HG02642 (cell line): ENCODE measurements around the gene SHROOM3.

ENCODE experiments used
- ATAC-seq: cut with Tn5 transposase; IDR thresholded peaks from one replicate; pipeline ENCODE4 v1.9.1; 2021; ENCODE audit warnings: mild to moderate bottlenecking; ENCODE audit not compliant: unreplicated experiment, poor library complexity

Gene SHROOM3

DNA sequence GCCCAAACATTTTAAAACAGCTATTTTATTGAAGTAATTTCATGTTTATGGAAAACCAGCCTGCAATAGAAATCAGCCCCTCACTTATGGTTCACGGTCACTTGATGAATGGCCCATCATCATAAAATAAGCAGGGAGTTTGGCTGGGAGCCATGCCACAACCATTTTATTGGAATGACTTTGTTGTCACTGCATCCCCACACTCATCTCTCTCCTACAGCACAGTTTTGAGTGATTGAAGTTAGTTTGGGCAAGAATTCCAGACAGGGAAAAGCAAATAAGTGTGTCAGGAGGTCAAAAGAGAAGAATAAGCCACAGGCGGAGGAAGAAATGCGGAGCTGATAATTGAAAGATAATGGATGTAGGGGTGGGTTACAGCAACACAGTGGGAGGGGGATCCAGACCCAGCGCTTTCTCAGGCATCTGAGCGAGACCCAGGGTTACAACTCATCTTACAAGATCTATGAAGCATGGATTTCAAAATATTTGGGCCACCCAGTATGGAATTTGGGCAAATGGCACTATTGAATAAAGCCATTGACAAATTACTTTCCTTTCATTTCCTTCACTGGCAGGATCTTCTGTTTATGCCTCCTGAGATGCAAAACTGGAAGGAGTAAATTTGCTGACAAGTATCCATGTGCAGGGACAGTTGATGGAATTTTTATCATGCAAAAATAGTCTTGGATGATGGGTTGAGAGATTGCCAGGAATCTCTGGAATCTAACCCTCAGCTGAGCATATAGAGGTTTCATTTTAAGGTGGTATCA lies 100.8 kb downstream of the SHROOM3 start:
- no peak for ATAC-seq

DNA sequence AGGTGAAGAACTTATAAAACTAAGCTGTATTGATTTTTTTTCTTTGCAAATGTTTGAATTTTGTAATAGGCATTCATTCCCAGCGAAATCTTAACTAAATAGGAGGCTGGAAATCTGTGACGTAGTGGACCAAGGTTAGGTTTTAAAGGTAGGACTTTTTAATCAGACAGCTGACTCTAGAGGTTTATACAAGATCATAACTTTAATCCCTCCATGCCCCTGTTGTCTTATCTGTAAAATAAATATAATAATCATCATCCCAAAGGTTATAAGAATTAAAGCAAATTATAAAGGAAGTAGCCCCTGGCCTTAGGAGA lies 101.3 kb downstream of the SHROOM3 start:
- ATAC-seq: no peak

DNA sequence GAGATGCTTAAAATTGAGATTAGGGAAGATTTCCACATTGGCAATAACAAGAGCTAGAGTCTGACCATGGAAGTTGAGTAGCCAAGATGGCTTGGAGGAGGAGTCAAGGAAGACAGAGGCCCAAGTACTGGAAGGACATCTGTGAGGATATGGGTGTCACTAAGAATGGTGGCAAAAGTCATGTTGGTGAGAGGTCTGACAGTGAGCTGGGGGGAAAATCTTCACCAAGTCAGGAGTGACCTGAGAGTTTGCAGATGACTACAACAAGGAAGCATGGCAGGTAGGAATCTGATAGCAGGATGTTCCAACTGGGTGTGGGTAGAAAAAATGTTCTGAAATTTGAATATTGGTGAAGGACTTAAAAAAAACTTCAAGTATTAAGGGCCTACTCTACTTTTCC lies 103.3 kb downstream of the SHROOM3 start:
- no peak for ATAC-seq

DNA sequence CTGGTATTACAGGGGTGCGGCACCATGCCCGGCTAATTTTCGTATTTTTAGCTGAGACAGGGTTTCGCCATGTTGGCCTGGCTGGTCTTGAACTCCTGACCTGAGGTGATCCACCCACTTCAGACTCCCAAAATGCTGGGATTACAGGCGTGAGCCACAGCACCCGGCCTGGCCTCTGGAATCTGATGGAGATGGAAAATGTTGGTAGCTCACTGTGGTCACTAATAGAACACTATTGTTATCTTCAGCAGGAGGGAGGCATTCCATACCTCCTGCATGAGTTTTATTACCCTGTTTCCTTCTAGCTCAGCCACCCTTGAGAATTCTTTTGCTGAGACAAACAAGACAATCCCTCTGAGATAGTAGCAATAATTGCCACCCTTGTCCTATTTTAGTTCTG lies 105.0 kb downstream of the SHROOM3 start:
- no peak for ATAC-seq

DNA sequence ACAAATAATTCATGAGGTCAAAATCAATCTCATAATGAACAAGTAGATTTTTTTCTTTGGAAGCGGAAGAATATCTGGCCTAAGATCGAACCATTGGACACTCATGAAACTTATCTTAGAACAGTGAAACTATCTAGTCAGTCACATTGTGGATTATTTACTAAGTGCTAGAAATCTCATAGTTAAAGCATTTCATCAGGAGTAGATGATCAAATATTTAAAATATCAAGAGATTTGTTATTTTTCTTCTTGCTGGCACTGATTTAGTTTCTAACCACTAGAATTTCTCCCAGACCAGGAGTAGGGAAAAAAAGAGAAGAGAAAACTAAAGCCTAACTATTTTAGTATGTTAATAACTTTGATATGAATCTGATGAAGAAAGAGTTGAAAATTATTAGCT lies 105.5 kb downstream of the SHROOM3 start:
- ATAC-seq: no peak

DNA sequence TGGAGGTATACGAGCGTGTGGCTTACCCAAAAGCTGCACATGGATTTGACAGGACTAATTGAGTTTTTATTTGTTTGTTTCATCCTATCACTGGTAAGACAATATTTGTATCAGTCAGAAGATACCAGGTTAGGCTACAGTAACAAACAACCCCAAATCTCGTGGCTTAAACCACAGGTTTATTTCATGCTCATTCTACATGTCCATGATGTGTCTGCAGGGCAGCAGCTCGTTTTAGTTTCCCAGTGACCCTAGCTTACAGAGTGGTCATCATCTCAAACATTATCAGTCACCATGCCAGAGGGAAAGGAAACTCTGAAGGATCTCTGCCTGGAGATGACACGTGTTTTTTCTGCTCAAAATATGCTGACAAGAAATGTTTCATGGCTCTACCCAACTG lies 108.3 kb downstream of the SHROOM3 start:
- ATAC-seq: no peak

DNA sequence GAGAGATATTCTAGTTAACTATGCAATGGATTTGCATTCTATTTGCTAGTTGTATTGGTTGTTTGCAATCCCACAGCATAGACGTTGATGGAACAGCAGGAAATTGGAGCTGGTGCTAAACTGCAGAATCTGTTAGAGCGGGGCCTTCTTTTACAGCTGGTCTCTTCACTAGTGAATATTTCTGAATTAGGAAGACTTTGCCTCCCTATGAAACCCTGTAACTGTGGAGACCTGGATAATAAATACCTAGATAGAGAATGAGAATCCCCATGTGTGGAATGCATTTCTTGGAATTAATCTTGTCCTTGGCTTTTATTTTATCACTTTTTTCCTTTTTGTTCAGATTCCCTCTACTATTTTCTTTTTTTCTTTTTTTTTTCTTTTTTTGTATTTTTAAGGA lies 109.7 kb downstream of the SHROOM3 start:
- ATAC-seq: no peak

DNA sequence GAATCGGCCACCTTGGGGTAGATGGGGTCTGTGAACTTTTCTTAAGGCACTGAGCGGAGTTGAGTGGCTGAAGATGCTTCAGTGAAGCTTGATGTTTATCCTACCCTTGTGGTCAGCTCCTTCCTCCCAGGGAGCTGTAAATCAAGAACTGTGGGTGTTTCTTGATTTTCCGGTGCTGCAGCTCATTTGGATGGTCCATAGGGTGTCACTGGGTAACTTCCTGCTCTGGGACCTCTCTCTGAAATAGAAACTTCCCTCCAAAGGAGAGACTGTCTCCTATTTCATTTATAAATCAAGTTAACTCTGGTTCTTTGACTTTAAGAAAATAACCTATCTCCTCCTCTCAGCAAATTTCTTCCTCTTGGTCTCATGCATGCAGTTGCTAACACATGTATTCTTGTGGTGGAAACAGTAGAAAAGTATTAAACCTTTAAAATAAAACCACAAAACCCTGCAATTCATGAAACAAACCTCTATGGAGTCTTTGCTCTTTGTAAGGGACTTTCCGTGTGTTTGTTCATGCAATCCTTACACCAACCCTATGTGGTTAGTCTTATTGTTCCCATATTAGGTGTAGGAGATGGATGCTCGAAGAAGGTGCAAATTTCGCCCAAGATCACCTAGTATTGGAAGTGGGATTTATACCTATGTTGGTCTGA lies 110.3 kb downstream of the SHROOM3 start:
- ATAC-seq: no peak

DNA sequence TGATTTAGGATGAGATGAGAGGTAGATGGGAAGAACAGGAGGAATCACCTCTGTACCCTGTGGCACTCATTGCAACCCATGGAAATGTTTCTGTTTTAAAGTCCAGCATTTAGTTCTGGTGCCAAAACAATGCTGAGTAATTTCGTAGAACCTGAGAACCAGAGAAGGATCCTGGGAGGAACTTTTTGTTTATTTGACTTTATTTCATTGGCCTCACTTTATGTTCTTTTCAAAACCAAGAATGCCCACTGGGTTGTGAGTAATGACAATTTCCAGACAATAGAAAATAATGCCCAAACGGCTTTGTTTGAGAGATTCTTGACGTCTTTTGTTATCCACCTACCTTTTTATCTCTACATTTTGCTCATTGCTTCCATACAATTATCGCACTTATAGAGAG lies 111.3 kb downstream of the SHROOM3 start:
- ATAC-seq: no peak

DNA sequence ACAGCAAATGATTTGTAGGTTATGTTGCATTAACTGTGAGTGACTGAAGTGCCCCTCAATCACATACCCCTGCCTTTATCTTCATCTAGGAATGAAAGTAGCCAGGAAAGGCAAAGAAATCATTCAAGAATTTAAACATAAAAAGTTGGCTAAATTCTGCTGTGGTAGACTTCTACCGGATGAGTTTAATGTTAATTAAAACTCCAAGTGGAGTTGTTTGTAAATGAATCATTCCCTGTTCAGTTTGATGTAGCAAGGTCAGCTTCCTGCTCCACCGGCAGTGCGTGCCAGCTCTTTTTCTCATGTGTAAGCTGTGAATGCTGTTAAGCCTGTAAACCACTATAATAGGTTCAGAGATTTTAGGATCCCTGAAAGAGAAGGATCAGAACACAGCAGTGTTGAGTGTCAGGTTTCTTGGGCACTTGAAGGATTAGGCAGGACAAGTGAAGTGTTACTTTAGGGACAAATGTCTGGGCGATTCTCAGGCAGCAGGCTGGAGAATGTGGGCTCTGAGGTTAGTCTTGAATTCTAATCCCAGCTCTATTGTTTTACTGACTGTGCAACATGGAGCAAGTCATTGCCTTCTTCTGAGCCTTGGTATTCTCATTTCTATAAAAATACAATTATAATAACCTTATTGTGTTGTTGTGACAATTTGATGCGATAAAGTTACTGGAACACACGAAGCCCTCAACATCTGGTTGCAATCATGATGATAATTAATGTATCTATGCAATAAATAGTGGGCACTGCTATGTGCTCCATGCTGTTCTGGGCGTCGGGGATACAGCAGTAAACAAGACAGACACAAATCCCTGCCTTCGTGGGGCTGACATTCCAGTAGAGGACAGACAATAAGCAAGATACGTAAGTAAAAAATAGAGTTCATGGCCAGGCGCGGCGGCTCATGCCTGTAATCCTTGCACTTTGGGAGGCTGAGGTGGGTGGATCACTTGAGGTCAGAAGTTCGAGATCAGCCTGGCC lies 112.0 kb downstream of the SHROOM3 start:
- no peak for ATAC-seq

DNA sequence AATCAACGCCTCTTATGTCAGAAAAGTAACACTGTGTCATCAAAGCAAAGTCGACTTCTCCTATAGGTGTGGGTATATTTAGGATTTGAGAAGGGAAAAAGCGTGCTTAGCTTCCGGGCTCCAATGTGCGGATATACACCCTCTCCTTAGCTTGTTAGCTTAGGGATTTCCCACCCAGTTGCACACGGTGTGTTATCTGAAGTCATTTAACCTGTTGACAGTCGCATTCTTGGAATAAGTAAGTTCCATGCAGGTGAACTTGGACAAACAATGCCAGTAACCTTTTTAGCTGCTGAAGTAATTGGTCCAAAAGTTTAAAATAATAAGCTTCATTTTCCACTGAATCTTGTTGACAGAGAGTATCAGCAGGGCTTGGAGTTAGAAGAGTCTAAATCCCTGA lies 113.7 kb downstream of the SHROOM3 start:
- no peak for ATAC-seq

DNA sequence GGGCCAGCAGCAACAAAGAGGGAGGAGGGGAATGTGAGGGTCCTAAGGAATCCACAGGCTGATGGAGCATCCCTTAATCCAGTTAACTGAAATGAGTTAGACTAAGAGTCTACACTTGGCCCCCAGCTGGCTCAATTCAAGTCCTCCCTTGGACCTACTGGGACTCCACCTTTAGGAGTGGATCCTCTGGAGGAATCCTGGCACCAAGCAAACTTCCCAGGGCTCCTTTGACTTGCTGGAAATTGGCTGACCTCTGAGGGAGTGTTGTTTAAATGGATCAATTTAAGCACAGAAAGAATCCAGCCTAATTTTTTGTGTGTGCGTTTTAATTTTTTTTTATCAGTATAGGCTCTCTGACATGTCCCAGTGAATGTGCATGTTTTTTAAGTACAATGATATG lies 114.7 kb downstream of the SHROOM3 start:
- ATAC-seq: no peak

DNA sequence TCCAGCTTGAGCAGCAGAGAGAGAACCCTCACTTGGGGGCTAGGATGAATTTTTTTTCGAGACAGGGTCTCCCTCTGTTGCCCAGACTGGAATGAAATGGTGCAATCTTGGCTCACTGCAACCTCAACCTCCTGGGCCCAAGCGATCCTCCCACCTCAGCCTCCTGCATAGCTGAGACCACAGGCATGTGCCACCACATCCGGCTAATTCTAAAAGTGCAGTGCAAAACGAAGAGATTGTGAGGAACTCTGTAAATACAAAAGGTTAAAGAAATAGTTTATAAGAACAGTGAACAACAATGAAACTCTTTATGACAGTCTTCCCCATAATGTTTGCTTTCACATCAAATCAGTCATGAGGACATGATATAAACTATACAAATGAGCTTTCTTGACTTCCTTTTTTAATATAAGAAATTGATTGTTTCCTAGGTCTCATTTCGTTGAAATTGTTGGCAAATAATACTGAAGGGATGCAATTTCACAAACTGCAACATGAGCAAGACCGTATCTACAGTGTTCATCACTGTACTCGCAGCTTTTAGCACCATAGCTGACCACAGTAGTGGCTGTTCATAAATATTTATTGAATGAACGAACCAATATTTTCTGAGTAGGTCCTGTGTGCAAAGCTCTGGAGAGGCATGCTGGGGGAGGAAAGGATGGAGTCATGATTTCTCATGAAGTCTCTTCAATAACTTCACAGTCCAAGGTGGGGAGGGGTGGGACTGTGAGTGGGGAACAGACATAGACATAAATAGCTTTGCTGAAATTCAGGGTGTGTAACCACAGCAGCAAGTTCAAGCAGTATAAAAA lies 116.1 kb downstream of the SHROOM3 start:
- ATAC-seq: no peak

DNA sequence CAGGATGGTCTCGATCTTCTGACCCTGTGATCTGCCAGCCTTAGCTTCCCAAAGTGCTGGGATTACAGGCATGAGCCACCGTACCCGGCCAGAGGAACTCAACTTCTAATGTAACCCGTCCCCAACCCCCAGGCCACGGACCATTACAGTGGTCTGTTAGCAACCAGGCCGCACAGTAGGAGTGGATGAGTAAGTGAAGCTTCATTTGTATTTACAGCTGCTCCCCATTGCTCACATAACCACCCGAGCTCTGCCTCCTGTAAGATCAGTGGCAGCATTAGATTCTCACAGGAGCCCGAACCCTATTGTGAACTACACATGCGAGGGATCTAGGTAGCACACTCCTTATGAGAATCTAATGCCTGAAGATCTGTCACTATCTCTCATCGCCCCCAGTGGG lies 119.6 kb downstream of the SHROOM3 start:
- ATAC-seq: no peak

DNA sequence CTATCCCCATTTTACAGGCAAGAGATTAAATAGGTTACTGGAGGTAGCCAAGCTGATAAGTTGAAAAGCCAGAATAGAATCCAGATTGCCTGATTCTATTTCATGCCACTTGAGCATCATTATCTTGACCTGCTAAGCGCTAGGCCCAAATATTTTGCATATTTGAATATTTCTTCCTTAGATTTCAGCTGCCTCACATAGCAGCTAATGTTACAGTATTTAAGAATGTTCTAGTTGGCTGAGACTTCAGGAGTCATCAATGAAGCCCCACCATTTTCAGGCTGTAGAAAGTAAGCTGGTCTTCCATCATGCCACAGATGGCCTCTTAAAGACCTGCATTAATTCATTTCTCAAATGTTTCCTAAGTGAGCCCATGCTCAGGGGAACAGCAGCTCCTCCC lies 121.4 kb downstream of the SHROOM3 start:
- no peak for ATAC-seq

DNA sequence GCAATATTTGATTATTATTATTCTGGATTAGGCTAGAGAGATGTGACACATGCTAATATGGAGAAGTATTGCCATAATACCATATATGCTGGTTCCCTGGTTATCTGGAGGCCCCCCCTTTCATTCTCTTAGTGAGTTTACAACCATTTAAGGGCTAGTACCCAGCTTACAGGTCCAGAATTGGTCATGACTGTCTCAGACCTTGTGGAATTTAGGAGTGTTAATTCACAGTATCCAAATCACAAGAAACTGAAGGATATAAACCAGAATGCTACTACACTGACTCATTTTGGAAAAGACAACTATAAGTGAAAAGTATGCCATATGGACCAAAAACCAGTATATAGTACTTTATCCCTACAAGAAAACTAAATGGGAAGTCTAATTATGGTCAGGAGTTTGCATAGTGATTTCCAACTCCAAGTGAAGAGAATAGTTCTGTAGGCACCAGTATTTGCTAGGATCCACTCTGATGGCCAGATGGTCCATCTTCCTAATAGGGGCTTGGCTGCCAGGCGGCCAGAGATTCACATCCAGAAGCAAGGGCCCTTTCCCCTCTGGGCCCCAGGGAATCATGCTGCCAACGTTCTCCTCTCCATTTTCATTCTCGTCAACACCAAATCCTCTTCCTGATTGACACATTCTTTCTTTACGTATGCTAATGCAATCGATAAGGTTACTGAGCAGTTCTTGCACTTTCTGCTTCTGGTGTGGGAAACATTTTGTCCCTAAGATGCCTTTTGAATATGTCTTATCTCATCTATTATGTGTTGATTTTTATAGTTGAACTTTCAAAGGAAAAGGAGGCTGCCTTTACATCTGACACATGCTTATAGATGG lies 123.6 kb downstream of the SHROOM3 start:
- no peak for ATAC-seq

DNA sequence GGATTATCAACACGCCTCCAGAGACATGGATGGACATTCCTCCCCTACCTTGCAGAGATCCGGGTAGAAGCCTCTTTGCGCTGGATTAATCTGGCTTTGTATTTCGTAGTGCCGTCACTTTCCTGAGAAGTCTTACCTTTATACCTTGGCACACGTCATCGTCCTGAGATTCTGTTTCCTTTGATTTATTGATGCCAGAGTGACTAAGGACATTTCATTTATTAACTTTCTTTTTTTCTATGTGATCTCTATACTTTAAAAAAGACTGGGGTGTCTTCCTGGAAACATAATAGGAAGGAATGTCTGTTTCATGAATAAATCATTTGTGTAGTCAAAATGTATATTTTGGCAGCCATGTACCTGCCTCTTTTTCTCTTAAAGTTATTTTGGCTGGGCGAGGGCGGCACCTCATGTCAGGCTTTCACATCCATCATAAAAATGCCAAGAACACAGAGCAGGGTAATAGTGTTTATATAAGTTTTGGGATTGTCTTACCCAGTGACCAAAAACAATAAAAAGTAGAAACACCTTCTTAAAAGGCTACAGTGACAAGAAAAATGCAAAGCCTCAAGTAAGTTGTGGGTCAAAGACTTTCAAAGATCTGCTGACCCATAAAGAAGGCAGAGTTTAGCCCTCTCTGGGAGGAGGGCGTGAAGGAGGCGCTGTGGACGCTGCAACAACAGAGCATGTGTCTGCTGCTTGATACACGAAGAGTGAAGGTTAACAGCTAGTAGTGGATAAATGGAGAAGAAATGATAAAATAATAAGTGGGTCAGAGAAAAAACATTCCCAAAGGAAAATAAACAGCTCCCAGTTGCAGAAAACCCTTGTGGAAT lies 124.4 kb downstream of the SHROOM3 start:
- ATAC-seq: no peak

DNA sequence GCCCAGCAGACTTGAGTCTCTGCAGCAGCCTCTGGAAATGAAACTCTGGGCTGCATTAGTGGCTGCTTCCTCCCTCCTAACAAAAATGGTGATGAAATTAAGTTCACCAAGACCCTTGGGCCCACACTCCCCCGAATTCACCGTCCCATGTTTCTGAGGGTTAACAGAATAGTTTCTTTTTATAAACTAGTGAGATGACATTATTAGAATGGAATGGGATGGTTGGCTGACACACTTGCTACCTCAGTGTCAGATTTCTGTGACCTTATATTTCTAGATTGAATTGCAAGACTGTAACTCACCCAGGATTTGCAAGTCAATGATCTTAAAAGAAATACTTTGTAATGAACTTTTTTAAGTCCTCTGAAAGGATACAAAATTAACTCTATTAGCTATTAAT lies 127.1 kb downstream of the SHROOM3 start:
- no peak for ATAC-seq
